NCI-H2081 (cell line): ENCODE results near the gene CSMD2.

Source experiments
- DNase-seq, 2 experiments: peaks; one replicate each; lab custom pipeline; 2025; lab: John Stamatoyannopoulos, UW

Gene CSMD2

DNA sequence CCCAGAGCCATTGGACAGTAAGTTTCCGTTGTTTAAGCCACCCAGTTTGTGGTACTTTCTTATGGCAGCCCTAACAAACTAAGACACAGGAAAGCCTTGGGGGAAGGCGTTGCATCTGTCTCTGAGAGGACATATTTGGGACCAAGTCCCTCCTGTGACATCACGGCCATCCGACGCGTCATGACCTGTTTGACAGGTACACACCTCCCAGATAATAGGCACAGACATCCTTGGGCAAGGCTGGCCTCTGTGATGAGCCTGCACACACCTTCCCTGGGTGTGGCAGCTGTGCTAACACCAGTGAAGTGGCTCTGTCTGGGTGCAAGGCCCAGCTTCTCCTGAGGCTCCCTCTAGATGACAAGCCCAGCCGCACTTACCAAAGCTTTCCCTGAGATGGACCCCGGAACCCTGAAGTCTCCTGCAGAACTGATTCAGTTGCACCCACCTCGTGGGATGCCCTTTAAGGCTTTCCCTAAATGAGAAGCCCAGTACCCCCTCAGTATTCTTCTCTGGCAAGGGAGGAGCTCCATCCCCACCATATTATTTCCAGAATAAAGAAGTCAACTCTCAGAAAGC, 556.1 kb downstream of the CSMD2 start:
- no peak for DNase-seq

DNA sequence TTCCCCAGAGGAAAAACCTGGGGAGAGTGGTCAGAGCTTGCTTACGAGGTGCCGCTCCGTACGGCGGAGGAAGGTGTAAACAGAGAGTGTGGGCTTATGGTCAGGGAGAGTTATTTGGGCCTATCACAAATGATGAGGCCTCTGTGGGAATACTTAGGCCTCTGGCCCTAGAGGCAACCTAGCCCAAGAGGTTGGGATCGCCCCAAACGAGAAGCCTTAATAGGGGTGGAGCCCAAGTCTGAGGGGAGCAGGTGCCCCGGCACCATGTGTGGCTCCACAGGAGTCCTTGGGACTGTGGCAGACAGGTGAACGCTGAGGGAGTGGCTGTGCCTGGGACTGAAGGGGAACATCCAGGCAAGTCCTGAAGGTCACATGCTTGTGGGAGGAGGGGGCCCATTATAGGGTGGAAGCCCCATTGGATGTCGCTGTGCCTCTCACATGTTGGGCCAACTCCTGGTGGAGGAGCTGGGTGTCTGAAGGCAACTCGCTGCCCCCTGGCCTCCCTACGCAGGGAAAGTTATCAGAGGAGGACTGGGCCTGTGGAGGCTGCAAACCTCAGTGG, 557.5 kb downstream of the CSMD2 start:
- DNase-seq: no peak

DNA sequence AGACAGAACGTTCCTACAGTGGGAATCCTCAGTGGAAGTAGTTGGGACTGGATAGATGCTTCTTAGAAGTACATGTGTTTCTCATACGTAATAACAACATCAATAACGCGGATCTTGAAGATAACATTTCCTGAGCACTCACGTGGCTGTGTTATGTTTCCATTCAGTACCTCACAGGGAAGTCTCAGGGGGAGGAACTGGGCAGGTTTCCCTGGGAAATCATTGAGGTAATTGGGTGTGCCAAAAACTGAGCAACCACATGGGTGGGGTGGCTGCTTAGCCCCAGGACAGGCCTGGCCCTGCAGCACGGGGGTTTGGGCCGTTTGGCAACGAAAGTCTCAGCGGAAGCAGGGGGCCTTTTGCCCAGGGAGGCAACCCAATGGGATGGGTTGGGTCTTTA, 558.8 kb downstream of the CSMD2 start:
- no peak for DNase-seq

DNA sequence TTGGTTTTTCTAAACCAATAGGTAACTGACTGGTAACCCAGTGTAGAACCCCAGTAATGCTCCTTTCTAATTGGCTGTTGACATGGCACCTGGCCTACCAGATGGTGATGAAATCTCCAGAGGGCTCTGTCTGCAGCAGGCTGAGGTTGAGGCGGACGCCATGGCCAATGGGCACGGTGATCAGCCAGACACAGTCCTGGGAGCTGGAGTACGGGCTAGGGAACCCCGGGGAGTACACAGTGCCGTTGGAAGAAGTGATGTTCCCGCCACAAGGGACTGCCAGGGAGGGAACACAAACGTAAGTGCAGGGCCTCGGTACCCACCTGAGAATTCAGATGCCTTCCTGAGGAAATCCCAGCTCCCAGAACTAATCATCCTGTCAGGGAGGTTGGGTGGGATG, 562.8 kb downstream of the CSMD2 start:
- no peak for DNase-seq

DNA sequence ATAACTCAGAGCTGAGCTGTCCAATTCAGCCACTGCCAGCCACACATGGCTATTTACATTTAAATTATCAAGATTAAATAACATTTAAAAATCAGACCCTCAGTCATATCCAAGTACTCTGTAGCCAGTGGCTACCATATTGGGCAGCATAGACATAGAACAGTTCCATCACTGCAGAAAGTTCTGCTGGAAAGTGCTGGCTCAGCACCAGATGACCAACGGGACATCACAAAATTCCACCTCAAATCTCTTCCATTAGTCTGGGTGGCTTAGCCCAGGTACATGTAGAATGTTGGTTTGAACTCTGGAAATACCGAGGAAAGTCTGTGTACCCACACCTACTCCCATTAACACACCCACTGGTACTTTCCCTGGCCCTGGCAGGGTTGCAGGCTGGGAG, 563.3 kb downstream of the CSMD2 start:
- DNase-seq: no peak

DNA sequence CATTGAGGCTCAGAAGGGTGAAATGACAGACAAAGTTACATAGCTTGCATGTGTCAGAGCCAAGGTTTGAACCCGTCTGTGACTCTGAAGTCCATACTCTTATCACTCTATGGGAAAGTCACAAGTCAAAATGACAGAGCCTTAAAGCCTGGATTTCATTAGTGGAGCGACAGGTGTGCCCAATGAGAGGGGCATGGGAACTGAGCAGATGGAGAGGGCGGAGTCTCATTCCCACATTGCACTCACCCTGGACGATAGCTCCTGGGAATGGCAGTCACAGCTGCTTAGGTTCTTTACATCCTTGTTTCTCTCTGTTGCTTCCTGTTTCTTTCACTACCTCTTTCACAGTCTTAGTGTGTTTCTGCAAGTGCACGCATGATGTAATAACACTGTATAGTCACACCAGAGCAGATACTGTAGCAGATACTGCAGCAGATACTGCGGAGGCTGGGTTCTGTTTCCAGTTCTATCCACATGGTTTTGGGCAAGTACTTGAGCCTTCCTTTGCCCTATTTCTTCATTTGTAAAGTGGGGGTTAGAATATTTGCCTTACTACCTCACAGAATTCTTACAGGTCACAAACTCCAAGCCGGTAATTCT, 565.4 kb downstream of the CSMD2 start:
- DNase-seq: no peak

DNA sequence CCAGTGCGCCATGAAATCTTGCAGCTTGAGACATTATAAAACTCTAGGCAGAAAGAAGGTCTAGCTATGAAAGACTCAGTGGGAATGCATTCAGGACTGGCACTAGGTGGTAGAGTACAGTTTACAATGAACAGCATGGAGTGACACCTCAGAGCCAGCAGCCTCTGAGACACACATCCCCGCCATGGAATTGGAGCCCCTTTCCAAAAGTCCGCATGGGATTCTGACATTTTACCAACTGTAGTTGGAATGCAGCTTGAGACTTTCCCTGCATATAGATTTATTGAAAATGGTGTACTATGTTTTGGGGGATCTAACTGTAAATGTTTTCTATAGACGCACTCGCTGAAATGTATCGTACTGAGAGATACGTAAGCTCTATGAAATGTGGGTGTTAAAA, 576.3 kb downstream of the CSMD2 start:
- DNase-seq: no peak

DNA sequence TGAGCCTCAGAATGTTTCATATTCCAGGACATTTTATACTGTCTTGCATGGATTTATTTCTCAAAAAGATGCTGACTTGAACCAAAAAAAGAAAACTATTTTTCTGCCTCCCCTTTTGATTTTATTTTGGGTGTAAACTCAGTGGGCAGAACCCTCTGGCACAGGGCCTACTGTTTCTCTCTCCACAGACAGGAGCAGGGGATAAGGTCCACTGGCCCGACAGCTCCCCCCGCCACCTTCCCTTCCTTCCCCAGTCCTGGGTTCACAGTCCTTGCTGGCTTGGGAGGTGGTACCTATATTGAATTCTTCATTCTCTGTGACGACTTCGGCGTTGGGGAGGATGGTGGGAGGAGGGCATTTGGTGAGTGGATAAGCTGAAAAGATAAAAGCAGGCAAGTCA, 578.2 kb downstream of the CSMD2 start:
- no peak for DNase-seq

DNA sequence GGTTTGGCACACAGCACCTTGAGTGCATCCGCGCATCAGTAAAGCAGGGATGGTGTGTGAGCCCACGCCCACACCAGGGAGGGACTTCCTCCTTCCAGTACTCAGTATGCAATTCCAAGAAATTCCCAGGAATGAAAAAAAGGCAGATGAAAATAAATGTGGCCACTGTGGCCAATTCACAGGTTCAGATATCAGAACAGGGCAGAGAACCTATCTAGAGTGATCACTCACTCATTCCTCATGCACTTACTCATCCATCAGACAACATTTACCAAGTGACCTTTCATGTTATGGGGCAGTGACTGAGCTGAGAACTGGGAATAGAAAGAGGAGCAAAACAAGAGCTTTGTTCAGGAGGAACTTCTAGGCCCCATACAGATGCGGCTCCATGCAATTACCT, 578.9 kb downstream of the CSMD2 start:
- DNase-seq: no peak

DNA sequence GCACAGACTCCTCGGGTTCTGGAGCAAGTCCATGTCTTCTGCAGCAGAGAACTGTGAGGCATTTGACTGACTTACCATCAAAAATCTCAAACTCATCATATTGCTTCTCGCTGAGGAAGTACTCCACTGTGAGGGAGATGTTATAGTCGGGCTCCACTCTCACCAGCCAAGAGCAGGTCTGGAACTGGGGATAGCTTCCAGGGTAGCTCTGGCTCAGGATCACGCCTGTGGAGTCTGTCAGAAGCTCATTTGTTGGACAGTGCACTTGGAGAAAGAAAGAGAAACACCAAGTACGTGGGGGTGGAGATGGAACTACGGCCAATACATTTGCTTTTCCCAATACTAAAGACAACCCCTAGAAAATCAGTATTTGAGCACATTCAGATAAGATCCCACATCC, 581.5 kb downstream of the CSMD2 start:
- DNase-seq: no peak

DNA sequence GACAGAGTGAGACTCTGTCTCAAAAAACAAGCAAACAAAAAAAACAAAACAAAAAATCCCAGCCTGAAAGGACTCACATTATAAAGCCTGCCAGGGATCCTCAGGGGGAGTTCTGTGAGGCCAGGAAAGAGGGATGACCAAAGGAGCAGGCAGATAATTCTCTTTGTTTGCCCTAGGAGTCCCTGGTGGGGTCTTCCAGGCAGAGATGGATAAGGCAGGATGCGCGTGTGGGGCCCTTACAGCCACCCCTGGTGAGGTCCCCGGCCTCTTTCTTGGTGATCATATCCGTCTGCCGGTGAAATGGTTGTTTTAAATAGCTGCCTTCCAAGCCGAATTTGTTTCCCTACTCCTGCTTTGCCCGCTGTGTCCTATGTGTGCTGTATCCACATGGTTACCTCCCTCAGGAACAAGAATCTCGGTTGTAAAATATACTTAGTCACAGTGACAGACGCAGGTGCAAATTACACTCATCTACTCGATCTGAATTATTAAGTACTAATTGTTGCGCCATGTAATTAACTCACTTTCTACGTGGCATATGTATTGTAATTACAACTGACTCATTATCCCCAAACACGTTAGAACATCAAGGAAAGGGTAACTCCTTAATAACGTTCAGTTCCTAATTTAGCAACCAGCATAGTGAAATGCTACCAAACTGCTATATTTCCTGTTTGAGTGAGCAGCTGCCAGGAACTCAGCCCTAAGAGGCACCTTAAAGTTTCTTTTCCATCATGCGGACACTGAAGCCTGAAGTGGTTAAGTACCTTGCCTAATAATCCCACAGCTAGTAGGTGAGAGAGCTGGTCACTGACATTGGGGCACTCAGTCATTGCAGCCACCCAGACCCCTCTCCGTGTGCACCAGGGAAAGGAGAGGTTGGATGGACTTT, 586.2 kb downstream of the CSMD2 start:
- peak in 1 of 2 experiments; percentile 13 for DNase-seq

DNA sequence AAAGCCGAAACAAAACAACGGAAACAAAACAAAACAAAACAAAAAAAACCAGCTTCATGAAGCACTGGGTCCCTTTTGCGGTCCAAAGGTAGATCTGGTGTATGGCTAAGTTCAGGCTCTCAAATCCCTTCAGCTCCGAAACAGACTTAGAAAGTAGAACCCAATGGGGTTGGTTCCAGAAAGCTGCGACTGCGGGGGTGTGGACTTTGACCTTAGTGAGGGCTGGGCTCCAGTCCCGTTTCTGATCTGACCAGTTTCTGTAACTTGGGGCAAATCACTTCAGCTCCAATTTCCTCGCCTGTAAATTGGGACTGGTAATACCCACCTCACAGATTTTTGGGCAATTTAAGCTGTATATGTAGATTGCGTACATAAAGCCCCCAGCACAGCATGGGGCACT, 587.4 kb downstream of the CSMD2 start:
- no peak for DNase-seq

DNA sequence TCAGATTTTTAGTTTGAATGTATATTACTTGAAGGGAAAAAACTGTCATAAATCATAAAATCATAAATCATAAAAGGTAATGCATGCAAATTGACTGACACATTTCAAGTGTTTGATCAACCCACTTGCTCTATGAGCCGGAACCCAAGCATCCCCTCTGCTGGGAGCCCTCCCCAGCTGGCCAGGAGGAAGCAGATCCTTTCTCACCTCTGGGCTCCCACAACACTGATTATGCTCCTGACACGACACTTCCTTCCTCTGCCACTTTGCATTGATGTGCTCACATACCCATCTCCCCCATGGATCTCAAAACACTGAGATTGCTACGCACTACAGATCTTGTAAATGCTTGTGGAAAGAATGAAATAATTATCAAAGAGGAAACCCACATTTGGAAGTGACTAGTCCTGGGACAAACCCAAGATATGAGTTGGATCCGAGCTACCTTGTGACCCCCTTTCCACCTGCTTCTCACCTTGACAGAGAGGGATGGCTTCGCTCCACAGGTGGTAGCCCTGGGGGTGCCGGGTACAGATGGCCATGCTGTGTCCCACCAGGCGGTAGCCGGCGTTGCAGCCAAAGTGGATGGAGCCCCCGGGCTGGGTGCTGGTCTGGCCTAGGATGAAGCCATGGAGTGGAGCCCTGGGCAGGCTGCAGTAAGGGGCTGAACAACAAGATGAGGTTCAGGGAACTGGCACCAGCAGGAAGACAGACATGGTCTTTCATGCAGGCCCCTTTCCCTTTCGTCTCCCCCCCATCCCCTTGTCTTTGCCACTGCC, 588.0 kb downstream of the CSMD2 start:
- DNase-seq: no peak

DNA sequence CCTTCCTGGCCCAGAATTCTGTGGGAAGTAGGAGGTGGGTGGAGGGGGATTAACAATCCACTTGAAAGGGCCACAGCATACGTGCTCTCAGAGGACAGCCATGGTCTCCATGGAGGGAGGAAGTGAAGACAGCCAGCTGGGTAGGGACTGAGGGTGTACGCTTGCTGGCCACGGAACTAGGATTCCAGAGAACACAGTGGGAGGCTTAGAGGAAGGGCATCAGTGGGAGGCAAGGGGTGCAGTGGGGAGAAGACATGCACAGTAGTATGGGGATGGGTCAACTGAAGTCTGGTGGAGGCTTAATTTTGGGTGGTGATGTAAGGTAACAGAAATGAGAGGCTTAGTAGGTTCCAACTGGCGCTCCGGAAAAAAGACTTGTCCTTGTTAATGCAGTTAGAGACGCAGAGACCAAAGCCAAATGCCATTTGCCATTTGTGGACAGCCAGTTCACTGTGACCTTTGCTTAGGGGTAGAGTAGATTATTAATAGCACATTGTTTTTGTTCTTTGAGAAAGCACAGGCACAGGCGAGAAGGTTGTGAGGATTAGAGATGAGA, 589.6 kb downstream of the CSMD2 start:
- no peak for DNase-seq

DNA sequence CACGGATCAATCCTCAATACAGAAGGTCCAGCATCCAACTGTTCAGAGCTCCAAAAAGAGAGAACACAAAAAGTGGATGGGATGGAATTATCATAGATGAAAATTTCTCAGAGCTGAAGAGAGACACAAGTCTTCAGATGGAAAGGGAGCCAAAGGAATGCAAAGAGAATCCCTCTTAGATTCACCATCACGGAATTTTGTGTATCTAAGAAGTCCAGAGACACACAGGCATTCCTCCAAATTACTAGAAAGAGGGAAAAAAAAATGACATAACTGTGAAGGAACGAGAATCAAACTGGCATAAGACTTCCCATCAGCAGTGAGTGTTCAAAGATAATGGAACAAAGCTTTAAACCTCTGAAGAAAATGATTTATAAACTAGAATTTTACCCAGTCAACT, 591.4 kb downstream of the CSMD2 start:
- DNase-seq: no peak

DNA sequence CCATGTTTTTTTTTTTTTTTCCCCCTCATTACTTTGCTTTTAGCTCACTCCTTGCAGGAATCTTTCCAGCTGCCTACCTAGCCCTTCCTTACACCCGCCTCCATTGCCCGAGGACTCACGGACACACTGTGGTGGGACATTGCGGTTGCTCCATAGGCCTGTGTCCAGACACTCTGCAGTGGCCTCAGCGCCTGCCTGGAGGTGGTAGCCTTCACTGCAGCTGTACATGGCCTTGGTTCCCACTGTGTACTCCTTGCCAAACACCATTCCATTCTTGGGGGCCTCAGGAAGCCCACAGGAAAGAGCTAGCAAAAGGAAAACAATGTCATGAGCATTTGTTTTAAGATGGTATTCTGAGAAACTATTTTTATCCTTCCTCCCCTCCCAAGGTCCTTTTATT, 592.6 kb downstream of the CSMD2 start:
- DNase-seq: no peak

DNA sequence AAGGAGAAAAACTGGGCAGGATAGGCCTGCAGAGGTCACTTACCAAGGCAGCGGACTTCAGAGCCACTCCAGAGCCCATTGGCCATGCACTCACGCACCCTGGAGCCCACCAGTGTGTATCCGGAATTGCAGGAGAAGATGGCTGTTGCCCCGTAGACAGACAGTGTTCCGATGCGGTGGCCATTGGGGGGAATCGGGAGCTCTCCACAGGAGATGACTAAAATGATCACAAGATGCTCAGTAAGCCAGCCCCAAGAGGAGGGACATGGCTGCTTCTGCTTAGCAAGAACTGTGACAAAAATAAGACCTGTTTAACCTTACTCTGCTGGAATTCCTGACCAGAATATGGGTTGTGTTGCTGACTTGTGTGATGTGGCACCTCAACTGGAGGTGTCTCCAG, 595.7 kb downstream of the CSMD2 start:
- DNase-seq: no peak

DNA sequence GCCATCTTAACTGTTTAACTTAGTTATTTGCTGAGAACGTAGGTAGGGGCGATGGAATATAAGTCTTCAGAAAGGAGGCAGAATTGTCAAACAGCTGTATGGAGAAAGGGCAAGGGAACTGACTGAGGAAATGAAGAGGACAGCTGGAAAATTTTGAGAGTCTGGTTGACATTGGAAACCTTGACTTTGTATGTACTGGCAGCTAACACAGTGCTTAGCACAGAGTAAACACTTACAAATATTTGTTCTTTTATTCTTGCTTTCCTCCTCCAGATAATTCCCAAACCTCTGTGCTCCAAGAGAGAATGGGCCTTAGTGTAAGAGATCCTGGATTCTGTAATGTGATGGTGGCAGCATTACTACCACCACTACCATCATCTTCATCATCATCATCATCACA, 601.3 kb downstream of the CSMD2 start:
- no peak for DNase-seq

DNA sequence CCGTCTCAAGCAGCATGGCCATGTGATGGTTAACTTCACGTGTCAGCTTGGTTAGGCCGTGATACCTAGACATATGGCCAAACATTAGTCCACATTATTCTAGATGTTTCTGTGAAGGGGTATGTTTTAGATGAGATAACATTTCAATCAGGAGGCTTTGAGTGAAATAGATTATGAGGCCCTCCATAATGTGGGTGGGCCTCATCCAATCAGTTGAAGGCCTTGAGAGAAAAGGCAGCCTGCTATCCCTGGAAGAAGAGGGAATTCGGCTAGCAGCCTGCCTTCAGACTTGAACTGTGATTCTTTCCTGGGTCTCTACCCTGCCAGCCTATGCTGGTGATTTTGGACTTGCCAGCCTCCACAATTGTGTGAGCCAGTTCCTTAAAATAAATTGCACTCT, 602.5 kb downstream of the CSMD2 start:
- no peak for DNase-seq

DNA sequence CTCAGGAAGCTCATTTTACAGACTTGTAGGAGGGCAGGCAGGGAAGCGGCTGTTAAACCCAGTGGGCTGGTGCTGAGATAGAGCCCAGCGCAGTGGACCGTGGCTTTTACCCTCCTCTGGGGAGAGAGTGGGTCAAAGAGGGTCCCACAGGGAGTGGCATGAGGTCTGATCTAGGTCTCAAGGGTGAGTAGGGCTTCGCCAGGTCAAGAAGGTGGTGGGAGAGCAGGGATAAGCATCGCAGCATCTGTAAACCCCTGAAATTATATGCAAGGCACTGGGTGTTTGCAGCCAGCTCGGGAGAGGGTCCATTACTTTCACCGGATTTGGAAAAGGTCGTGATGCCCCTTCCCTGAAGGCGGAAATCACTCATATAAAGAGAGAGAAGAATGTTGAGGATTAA, 603.5 kb downstream of the CSMD2 start:
- no peak for DNase-seq

DNA sequence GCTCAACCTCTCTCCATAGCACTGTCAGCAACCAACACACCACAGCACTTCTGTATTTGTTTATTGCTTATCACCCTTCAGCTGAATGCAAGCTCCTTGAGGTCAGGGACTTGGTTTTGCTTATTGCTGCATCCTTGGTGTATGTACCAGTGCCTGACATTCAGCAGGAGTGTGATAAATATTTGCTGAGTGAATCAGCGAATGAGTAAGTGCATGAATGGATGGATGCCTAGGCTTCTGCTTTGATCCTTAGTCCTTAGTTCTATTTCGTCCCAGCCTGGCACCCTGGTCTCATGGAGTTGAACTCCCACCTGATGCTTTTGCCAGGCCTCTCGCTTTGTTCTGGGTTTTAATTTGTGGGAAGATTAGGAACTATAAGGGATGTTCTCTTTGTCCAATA, 604.4 kb downstream of the CSMD2 start:
- DNase-seq: no peak

DNA sequence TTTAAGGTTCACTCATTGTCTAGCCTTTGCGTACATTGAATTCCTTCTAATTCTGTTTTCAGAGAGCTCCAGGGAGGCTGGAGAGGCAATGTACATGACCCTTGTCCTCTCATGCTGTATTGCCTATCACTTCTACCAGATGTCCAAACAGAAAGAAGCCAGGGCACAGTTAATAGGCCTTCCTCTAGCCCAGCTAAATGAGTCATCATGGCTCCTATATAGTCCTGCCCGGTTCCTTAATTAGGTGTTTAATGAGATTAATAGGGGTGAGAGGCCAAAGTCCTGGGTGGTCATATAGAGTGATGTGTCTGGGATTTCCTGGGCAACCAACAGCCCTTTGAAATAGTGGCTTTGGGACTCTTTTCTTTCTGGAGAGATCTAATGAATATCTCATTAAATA, 616.3 kb downstream of the CSMD2 start:
- no peak for DNase-seq
